Osteoblast (primary cell): Measurements from ENCODE around the gene DPF1. TPM values are rescaled to one million over a fixed set of nuclear protein-coding genes. Genes with fewer than 3 reads are reported as not detected.
A peak's percentile ranks its signal among the peaks of the same experiment; 100 is the strongest.

Experiments used
- DNase-seq: peaks from one replicate; pipeline ENCODE4 v3.0.0; 2011; ENCODE audit warnings: low spot score, mixed read lengths; ENCODE audit not compliant: insufficient read length; ENCODE audit errors: missing footprints
- H2AFZ ChIP-seq: 2 replicates; pipeline ENCODE4 v1.6.0; 2011; ENCODE audit warnings: mild to moderate bottlenecking, low read length
- H3K27ac ChIP-seq: 2 replicates; pipeline ENCODE4 v1.5.1; 2011; ENCODE audit warnings: mild to moderate bottlenecking, low read depth, low read length, moderate library complexity
- H3K27me3 ChIP-seq: 2 replicates; pipeline ENCODE4 v1.6.0; 2012; ENCODE audit warnings: mild to moderate bottlenecking, control low read depth, inconsistent platforms, low read length, moderate library complexity; ENCODE audit not compliant: insufficient read depth
- H3K36me3 ChIP-seq: 2 replicates; pipeline ENCODE4 v1.5.1; 2011; ENCODE audit warnings: mild to moderate bottlenecking, low read length, control low read depth, moderate library complexity; ENCODE audit not compliant: insufficient read depth
- H3K4me1 ChIP-seq: 2 replicates; pipeline ENCODE4 v1.5.1; 2011; ENCODE audit warnings: mild to moderate bottlenecking, low read length, control low read depth, moderate library complexity; ENCODE audit not compliant: insufficient read depth
- H3K4me2 ChIP-seq: 2 replicates; pipeline ENCODE4 v1.6.0; 2011; ENCODE audit warnings: mild to moderate bottlenecking, low read length; ENCODE audit not compliant: insufficient read depth
- H3K4me3 ChIP-seq: fragments of 200-600 bp; sonication (generic); 3 replicates; pipeline ENCODE4 v1.5.1; 2012; ENCODE audit warnings: mild to moderate bottlenecking, low read length, inconsistent platforms; ENCODE audit not compliant: insufficient read depth
- H3K79me2 ChIP-seq: 2 replicates; pipeline ENCODE4 v1.6.0; 2012; ENCODE audit warnings: mild to moderate bottlenecking, low read length, control low read depth, inconsistent platforms; ENCODE audit not compliant: insufficient read depth
- H3K9me3 ChIP-seq: 2 replicates; pipeline ENCODE4 v1.5.1; 2011; ENCODE audit warnings: low read depth, low read length, control low read depth
- H4K20me1 ChIP-seq: 2 replicates; pipeline ENCODE4 v1.6.0; 2012; ENCODE audit warnings: mild to moderate bottlenecking, low read length, control low read depth; ENCODE audit not compliant: insufficient read depth
- total RNA-seq: library from RNA; depleted of rRNA; stranded (reverse); fragments of >200 nt; gene quantifications from 2 replicates; pipeline ENCODE4 v1.2.3, GENCODE V29; 2012
- TF ChIP-seq, protein P1 (sequence below): IDR thresholded peaks from 2 replicates; pipeline ENCODE4 v1.5.1; 2011; ENCODE audit warnings: mild to moderate bottlenecking, low read depth, low read length, moderate library complexity; ENCODE audit errors: extremely low read depth

The DPF1 gene
- total RNA-seq, 1 donor, result 0.72 TPM

DNA sequence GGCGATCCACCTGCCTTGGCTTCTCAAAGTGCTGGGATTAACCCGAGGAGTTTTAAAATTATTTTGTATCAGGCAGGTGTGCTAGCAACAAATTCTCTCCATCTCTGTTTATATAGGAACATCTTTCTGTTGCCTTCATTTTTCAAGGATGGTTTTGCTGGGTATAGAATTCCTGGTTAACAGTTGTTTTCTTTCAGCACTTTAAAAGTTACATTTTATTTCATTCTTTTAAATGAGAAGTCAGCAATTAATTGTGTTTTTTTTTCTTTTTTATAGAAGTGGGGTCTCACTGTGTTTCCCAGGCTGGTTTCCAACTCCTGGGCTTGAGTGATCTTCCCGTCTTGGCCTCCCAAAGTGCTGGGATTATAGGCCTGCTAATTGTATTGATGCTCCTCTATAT lies 44.0 kb downstream of the DPF1 start:
- Histone ChIP-seq H3K36me3 (peaks cover 24% of the 10 kb centered on the region), H3K27me3 (no peaks in the 10 kb centered on the region), H3K4me2 (no peak overlapping the region), H3K79me2 (peaks cover 6% of the 10 kb centered on the region), H2AFZ (no peak overlapping the region), H3K27ac (no peak overlapping the region), H3K4me1 (no peaks in the 10 kb centered on the region), H4K20me1 (no peaks in the 10 kb centered on the region), H3K9me3 (no peaks in the 10 kb centered on the region), H3K4me3 (no peak overlapping the region)
- TF ChIP-seq, protein P1, sequence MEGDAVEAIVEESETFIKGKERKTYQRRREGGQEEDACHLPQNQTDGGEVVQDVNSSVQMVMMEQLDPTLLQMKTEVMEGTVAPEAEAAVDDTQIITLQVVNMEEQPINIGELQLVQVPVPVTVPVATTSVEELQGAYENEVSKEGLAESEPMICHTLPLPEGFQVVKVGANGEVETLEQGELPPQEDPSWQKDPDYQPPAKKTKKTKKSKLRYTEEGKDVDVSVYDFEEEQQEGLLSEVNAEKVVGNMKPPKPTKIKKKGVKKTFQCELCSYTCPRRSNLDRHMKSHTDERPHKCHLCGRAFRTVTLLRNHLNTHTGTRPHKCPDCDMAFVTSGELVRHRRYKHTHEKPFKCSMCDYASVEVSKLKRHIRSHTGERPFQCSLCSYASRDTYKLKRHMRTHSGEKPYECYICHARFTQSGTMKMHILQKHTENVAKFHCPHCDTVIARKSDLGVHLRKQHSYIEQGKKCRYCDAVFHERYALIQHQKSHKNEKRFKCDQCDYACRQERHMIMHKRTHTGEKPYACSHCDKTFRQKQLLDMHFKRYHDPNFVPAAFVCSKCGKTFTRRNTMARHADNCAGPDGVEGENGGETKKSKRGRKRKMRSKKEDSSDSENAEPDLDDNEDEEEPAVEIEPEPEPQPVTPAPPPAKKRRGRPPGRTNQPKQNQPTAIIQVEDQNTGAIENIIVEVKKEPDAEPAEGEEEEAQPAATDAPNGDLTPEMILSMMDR, result no peak
- DNase-seq, result no peak

DNA sequence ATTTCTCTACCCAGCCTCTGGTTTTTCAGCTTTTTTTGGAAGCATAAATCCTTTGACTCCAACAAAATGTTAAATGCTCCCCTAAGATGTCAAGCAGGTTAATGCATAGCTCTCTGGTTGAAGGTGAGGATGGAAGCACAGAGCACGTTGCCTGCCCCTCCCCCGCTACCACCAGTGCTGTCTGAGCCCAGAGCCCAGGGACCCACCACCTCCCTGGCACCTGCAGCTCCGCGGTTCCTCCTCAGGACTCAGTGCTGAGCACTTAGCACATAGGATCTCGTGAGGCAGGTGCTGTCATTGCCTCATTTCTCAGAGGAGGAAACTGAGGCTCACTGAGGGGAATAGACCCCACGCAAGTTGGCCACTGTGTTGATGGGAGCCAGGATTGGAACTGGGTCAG lies 48.6 kb downstream of the DPF1 start:
- H3K79me2 ChIP-seq, result peaks cover 7% of the 10 kb centered on the region
- peaks cover 4% of the 10 kb centered on the region for H4K20me1 ChIP-seq
- H3K27me3 ChIP-seq, result no peaks in the 10 kb centered on the region
- no peak overlapping the region for H2AFZ ChIP-seq
- H3K27ac ChIP-seq, result no peak overlapping the region
- no peaks in the 10 kb centered on the region for H3K4me1 ChIP-seq
- H3K36me3 ChIP-seq, result peaks cover 4% of the 10 kb centered on the region
- H3K4me2 ChIP-seq, result no peak overlapping the region
- no peak overlapping the region for H3K4me3 ChIP-seq
- TF ChIP-seq, protein P1, result no peak
- DNase-seq, result peak; percentile 35
- H3K9me3 ChIP-seq, result no peaks in the 10 kb centered on the region

DNA sequence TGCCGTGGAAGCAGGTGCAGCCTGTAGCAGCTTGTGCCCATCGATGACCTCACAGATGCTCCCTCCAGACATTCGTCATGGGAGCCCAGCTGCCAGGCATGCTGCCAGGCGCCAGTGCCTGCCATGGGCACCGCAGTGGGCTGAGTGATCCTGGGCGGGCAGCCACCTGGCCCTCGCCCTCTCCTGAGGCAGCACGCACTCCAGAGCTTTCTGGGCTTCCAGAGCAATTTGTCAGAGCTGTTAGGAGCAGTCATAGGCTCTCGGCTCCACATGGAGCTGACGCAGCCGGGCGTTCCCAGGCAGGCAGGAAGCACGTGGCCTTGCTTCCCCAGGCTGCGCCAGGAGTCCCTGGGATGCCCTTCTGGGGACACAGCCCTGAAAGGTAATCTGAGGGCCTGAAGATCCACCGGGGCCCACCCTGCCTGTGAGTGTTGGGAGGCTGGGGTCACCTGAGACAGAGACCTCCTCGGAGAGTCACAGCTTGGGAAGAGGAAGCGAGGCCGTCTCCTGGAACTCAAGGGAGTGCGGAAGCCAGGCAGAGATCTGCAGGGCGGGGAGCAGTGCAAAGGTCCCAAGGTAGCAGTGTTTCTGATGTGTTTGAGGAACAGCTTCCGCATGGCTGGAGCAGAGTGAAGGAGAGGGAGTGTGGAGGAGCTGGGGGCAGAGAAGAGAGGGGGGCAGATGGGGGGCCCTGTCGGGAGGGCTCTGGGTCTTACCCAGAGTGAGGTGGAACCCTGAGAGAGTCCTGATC lies 50.6 kb downstream of the DPF1 start:
- DNase-seq, result peak; percentile 93
- no peaks in the 10 kb centered on the region for H3K9me3 ChIP-seq
- H3K4me3 ChIP-seq, result no peak overlapping the region
- TF ChIP-seq, protein P1, result no peak
- H3K36me3 ChIP-seq, result peaks cover 11% of the 10 kb centered on the region
- H3K27me3 ChIP-seq, result no peaks in the 10 kb centered on the region
- H3K4me2 ChIP-seq, result no peak overlapping the region
- H3K79me2 ChIP-seq, result peaks cover 4% of the 10 kb centered on the region
- peaks cover 4% of the 10 kb centered on the region for H4K20me1 ChIP-seq
- H2AFZ ChIP-seq, result no peak overlapping the region
- no peaks in the 10 kb centered on the region for H3K4me1 ChIP-seq
- peak overlapping the region; percentile 78 for H3K27ac ChIP-seq

DNA sequence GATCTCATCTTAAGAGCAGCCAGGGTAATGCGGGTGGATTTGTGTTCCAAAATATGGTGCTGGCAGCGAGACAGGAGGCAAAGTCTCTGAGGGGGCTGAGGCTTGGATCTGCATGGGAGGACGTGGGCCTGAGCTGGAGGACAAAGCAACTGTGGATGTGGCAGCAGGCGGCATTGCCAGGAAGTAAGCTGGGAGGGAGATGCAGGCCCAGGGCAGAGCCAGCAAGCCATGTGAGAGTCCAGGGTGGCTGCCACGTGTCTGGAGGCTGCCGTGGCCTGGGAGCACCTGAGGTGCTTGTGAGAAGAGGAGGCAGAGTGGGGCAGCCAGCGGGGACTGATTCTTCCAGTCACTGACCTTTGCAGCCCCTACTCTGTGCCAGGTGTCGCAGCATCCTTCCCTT lies 52.0 kb downstream of the DPF1 start:
- Histone ChIP-seq H3K79me2 (peaks cover 4% of the 10 kb centered on the region), H3K27me3 (no peaks in the 10 kb centered on the region), H3K4me1 (no peaks in the 10 kb centered on the region), H3K9me3 (no peaks in the 10 kb centered on the region), H3K27ac (no peak overlapping the region), H3K36me3 (peaks cover 19% of the 10 kb centered on the region), H4K20me1 (peaks cover 4% of the 10 kb centered on the region), H3K4me3 (no peak overlapping the region), H2AFZ (no peak overlapping the region), H3K4me2 (no peak overlapping the region)
- DNase-seq, result peak; percentile 35
- TF ChIP-seq, protein P1, result no peak
